Measurements from ENCODE around the gene CDC42. TPM values are rescaled to one million over a fixed set of nuclear protein-coding genes. Genes with fewer than 3 reads are reported as not detected.

Gene CDC42
- total RNA-seq, 2 donors from 2014 or later = 156 to 187 TPM

DNA sequence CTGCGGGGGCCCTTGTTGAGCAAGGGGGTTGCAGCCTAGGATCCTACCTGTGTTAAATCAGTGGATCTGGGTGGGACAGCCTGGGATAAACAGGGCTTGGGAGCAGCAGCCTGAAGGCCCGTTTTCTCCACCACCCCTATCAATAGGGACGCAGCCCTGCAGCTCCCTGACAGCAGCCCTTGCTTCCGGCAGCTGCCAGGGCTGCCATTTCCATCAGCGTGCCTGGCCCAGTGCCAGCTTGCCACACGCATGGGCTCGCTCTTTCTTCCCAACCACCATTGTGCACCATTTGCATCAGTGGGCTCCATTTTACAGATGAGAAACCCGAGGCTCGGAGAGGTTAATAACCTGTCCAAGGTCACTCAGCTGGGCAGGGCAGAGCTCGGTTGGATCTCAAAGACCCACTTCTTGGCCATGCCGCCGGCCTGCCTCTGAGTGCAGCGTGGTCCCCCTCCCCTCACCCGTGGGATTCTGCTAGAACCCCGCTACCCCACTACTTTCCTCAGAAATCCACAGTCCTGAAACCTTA lies 86.6 kb downstream of the CDC42 start:
- Histone ChIP-seq H3K36me3 (no peaks in the 10 kb centered on the region), H3K4me1 (ENCODE audit: control insufficient read depth in 1 of 2, low read depth in 2 of 2) (peaks cover 6 to 17% of the 10 kb centered on the region in 2 donors), H3K27me3 (replicated peaks; ENCODE audit: insufficient read depth) (no peaks in the 10 kb centered on the region), H3K27ac (no peak overlapping the region), H3K4me3 (no peak overlapping the region), H3K9me3 (no peaks in the 10 kb centered on the region)
- DNase-seq (ENCODE audit: low spot score) (no peak), ATAC-seq (ENCODE audit: insufficient number of reproducible peaks, low FRiP score, low read depth) (no peak)
- TF ChIP-seq, protein P1, sequence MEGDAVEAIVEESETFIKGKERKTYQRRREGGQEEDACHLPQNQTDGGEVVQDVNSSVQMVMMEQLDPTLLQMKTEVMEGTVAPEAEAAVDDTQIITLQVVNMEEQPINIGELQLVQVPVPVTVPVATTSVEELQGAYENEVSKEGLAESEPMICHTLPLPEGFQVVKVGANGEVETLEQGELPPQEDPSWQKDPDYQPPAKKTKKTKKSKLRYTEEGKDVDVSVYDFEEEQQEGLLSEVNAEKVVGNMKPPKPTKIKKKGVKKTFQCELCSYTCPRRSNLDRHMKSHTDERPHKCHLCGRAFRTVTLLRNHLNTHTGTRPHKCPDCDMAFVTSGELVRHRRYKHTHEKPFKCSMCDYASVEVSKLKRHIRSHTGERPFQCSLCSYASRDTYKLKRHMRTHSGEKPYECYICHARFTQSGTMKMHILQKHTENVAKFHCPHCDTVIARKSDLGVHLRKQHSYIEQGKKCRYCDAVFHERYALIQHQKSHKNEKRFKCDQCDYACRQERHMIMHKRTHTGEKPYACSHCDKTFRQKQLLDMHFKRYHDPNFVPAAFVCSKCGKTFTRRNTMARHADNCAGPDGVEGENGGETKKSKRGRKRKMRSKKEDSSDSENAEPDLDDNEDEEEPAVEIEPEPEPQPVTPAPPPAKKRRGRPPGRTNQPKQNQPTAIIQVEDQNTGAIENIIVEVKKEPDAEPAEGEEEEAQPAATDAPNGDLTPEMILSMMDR (IDR thresholded peaks at IDR 0.05) = no peak

DNA sequence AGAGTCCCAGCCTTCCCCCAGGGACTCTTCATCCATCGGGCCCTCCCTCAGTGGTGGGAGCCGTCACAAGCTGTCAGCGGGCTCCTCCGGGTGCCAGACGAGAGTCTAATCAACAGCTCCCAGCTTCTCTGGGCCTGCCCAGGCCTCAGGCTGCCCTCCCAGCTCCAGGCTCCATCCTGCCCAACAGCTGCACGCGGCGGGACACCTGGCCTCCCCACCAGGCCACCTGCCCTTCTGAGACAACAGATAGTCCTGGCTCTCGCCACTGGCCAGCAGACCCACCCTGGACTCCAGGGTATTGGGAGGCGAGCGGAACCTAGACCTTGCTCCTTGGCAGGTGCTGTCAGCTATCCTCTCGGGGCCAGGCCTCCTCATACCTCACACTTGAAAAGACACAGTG lies 87.3 kb downstream of the CDC42 start:
- no peaks in the 10 kb centered on the region for H3K36me3 ChIP-seq
- no peak overlapping the region for H3K4me3 ChIP-seq
- TF ChIP-seq, protein P1 (IDR thresholded peaks at IDR 0.05) = no peak
- peaks cover 6 to 17% of the 10 kb centered on the region in 2 donors for H3K4me1 ChIP-seq (ENCODE audit: control insufficient read depth in 1 of 2, low read depth in 2 of 2)
- no peak for DNase-seq (ENCODE audit: low spot score)
- H3K9me3 ChIP-seq = no peaks in the 10 kb centered on the region
- H3K27me3 ChIP-seq (replicated peaks; ENCODE audit: insufficient read depth) = no peaks in the 10 kb centered on the region
- H3K27ac ChIP-seq = no peak overlapping the region
- no peak for ATAC-seq (ENCODE audit: insufficient number of reproducible peaks, low FRiP score, low read depth)

Other genes starting within 250 kb of the CDC42 start
- under 1 TPM in 1 of 2 donors, not detected in 1; 0.27 TPM for gene LDLRAD2, start 240.4 kb upstream of the CDC42 start, total RNA-seq
- gene HSPG2, start 115.4 kb upstream of the CDC42 start, total RNA-seq = 100 to 1,000 TPM; 684 to 846 TPM
- gene CELA3B, start 75.7 kb upstream of the CDC42 start, total RNA-seq = 1 to 10 TPM in 1 of 2 donors, not detected in 1; 2.0 TPM
- gene CELA3A, start 51.1 kb upstream of the CDC42 start, total RNA-seq = 1 to 10 TPM; 2.0 to 6.6 TPM
- gene WNT4, start 90.4 kb downstream of the CDC42 start, total RNA-seq = not detected